Stimulated activated CD4-positive, alpha-beta T cell treated with anti-CD3 and anti-CD28 coated beads, Interleukin-1b, Interleukin-23, amount 100 ng/mL, for 24 hours (primary cell): ENCODE data around the gene CCDC141.
"Not testable (repeated sequence)": the region's sequence is repeated elsewhere in the genome, so short reads cannot be mapped to it uniquely, and the experiment has no call there.

Experiments
- DNase-seq, 4 experiments: peaks; one replicate each; pipeline ENCODE4 v3.0.0-alpha.2; 2020; ENCODE audit warnings: low read depth in 4 of 4, low spot score in 1 of 4

The CCDC141 gene

GRCh38 chr2:179049546-179050311 lies at the start of gene CCDC141:
Gene CCDC141 (minus strand): TSS chr2:179050137. CDS start chr2:179049941, 196 bp downstream.
- no peak for DNase-seq

DNA sequence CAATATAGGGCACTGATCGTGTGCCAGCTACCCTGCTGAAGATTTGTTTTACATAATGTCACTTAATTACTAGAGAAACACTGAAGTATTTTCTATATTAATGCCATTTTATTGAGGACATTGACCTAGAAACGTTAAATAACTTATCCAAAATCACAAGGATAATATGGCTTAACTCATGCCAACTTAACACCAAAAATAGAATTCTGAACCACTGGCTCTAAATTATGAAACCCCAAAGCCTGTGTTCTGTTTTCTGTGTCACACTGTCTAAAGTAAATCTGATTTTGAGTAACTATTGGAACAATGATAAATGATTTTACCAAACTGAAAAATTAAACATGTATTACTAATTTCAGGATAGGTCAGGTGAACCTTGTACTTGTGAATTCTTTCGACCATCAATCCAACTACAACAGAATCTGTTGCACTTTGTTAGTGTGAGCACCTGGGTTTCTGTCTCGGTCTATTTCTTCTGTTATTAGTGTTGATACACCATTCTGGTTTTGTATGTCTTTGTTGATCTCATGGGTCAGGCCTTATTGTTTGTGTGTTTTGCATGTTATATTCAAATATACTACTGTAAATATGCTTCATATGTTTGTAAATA lies 48.2 kb upstream of the CCDC141 start:
- DNase-seq = no peak

DNA sequence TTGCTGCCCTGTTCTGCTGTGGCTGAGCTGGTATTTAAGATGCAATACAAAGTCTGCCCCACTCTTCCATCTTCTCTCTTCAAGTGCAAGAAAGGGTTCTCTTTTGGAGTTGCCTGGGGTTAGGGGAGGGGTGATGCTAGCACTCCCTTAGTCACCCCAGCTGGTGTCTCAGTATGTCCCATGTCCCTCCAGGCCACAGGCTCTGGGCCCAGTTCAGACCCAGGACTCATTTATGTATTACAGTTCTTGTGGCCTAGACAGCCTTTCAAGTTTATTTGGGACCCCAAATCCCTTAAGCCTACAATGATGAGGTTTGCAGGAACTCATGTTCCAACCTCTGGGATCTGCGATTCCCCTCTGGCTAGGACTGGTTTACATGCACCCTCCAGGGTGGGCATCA lies 47.2 kb upstream of the CCDC141 start:
- DNase-seq = no peak

- no peak for DNase-seq
Observed at GRCh38 chr2:179096090-179096489, 46.2 kb upstream of the CCDC141 start.

DNA sequence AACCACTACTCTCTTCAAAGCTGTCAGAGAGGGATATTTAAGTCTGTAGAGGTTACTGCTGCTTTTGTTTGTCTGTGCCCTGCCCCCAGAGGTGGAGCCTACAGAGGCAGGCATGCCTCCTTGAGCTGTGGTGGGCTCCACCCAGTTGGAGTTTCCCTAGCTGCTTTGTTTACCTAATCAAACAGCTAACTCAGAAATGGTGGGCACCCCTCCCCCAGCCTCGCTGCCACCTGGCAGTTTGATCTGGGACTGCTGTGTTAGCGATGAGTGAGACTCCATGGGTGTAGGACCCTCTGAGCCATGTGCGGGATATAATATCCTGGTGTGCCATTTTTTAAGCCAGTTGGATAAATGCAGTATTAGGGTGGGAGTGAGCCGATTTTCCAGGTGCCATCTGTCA lies 43.0 kb upstream of the CCDC141 start:
- not testable (repeated sequence) for DNase-seq

DNA sequence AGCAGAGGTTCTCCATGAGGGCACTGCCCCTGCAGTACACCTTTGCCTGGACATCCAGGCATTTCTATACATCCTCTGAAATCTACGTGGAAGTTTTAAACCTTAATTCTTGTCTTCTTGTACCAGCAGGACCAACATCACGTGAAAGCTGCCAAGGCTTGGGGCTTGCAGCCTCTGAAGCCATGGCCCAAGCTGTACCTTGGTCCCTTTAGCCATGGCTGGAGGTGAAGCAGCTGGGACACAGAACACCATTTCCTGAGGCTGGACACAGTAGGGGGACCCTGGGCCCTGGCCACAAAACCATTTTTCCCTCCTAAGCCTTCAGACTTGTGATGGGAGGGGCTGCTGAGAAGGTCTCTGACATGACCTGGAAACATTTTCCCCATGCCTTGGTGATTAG lies 32.8 kb upstream of the CCDC141 start:
- DNase-seq = no peak

DNA sequence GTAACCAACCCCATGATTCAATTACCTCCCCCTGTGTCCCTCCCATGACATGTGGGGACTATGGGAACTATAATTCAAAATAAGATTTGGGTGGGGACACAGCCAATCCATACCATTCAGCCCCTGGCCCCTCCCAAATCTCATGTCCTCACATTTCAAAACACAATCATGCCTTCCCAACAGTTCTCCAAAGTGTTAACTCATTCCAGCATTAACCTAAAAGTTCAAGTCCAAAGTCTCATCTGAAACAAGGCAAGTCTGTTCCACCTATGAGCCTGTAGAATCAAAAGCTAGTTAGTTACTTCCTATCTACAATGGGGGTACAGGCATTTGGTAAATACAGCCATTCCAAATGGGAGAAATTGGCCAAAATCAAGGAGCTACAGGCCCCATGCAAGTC lies 32.0 kb upstream of the CCDC141 start:
- no peak for DNase-seq

DNA sequence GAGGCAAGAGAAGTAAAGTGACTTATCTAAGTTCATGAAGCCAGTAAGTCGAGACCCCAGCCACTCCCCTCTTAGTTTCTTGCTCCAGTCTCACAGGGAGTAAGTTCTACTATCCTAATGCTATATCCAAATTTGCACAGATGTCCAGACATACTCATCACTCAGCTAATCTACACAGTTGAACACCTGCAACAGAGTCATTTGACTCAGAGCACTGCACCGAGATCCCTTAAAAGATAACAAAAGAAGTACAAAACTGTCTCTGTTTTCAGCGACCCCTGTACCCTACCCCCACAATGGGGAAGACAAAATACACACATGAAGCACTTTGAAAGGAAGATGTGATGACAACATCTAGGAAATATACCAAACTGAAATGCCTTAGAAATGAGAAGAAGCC lies 22.6 kb upstream of the CCDC141 start:
- no peak for DNase-seq

- DNase-seq = no peak
Observed at GRCh38 chr2:179071810-179072355, 21.9 kb upstream of the CCDC141 start.

DNA sequence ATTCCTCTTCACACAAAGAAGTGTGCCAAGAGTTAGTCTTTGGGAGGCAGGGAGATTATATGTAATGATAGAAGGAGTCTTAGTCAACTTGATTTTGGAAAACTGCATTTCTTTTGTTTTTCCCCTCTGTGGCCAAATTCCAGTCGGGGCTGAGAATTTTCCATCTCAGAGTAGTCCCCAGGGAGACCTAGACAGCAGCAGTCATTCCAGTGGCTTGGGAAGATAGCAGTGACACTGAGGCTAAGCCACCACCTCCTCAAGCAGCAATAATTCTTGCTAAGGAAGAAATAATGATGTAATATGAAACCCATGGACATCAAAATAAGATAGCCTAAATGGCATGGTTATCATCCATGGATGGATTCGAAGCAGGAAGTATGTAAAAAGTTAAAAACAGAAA lies 21.0 kb upstream of the CCDC141 start:
- DNase-seq = no peak

GRCh38 chr2:179069685-179070084 lies 19.7 kb upstream of the CCDC141 start:
- no peak for DNase-seq

- no peak for DNase-seq
Observed at GRCh38 chr2:179068991-179069643, 19.2 kb upstream of the CCDC141 start.

DNA sequence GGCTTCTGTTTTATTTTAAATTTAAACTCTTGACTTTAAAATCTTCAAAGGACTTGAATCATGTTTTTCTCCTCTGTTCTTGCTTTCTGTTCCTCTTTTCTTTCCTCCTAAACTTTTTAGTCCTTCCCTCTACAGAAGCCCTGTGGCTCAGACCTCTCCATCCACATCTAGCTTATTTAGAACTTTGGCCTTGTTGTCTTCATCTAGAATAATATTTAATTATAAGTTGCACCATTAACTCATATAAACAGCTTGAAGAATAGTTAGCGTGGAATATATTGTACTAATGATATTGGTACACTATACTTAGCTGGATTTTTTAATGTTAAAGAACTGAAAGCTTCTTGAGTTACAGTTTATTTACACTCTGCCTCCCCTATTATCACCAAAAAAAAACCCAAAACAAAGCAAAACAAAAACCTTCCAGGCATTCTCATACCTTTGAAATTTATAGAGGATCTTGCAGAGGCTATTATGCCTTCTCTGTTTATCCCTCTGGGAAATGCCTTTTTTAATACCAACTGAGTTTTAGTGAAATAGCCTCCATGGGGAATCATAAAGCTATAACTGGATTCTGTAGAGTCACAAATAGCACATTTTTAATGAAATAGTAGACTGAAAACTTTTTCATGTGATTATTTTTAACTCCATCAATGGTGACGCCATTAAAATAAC lies 9.2 kb upstream of the CCDC141 start:
- DNase-seq = no peak

- no peak for DNase-seq
Observed at GRCh38 chr2:179057737-179058136, 7.8 kb upstream of the CCDC141 start.

- DNase-seq = not testable (repeated sequence)
Observed at GRCh38 chr2:179053568-179053967, 3.6 kb upstream of the CCDC141 start.

DNA sequence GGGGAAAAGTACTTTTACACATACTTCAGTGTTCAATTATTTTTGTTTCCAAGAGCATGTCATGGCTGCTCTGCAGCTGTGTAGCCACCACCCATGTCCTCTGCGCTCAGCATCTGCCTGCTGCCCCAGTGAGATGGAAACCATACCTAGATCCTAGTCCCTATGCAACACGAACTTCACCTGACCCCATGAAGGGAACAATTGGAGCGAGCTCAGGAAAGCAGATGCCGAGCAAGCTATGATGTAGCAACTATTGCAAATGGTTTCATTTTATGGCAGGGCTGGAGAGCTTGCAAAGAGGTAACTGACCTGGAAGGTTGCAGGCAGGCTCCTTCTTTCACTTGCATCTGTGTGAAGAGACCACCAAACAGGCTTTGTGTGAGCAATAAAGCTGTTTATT lies 1.3 kb upstream of the CCDC141 start:
- no peak for DNase-seq

DNA sequence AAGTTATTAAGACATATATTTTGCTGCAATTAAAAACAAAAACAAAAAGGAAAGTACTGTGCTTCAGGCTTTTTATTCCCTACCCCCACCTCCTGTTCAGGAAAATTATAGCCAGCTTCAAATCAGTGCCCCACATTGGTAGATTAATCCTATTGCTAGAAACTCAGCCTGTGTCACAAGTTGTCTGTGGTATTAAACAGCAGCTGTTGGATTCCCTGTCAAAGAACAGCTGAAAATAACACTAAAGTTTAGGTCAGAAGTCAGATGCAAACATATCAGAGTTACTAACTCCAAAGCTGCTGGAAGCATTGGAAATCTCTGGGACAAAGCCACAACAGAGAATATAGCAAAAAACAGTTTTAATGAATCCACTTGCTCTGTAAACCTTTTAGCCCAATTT lies 818 bp upstream of the CCDC141 start:
- no peak for DNase-seq

DNA sequence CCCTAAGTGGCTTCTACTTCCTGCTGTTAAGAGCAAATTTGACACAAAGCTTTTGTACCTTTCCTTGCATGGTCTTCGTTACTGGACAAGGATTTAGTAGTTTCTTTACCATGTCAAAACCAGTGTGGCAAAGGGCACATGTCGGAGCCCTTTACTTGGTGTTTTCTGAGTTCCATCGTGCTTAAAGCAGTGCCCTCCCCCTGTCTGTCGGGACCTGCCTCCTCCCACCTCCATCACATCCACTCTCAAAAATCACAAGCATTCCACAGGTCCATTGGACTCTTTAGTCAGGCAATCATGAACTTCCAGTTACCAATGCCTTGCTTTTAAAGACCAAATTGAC lies 763 bp downstream of the CCDC141 start:
- no peak for DNase-seq

DNA sequence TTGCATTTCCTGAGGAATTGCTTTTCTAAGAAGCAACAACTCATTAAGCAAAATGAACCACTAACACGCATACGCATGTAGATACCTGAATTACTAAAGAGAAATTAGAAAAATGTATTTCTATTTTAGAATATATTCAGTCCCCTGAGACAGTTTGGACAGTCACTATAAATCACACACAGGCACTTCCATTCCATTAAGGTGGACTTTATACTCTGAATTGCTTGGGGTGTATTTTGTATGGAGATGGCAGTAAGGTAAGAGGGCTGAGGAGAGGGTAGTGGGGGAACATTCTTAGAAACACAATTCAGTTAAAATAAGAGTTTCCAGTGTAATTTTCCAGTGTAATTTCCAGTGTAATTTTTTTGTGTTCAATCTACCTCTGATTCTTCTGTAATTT lies 1.8 kb downstream of the CCDC141 start:
- DNase-seq = no peak

DNA sequence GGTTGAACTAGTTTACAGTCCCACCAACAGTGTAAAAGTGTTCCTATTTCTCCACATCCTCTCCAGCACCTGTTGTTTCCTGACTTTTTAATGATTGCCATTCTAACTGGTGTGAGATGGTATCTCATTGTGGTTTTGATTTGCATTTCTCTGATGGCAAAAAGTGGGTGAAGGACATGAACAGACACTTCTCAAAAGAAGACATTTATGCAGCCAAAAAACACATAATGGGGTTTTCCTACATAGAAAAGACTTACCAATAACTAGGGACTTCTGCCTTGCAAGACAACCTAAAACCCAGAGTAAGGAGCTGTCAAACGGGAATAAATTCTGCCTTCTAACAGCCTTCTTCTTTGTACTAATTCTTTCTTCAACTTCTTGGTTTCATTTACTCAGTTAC lies 4.3 kb downstream of the CCDC141 start:
- not testable (repeated sequence) for DNase-seq

- no peak for DNase-seq
Observed at GRCh38 chr2:179044500-179044899, 5.4 kb downstream of the CCDC141 start.

DNA sequence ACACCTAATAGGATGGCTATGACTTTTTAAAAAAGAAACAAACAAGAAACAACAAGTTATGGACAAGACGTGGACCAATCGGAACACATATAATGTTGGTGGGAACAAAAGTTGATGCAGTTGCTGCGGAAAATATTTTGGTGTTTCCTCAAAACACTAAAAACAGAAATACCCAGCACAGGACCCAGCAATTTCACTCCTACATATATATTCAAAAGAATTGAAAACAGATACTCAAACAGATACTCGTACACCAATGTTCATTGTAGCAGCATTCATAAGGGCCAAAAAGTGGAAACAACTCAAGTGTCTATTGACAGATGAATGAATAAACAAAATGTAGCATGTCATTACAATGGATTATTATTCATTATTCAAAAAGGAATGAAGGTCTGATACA lies 12.1 kb downstream of the CCDC141 start:
- DNase-seq = no peak
